H1 (cell line): ENCODE measurements around the gene LDLRAD4. TPM values are rescaled to one million over a fixed set of nuclear protein-coding genes. Genes with fewer than 3 reads are reported as not detected.
A peak's percentile ranks its signal among the peaks of the same experiment; 100 is the strongest.

Source experiments
- CTCF ChIA-PET: fragments of 300-600 bp; sonication (Branson Sonifier 250); formaldehyde crosslinking; loops from one replicate; lab custom pipeline; 2021; ENCODE audit not compliant: partially characterized antibody; lab: Charles Lee
- POLR2A ChIA-PET: fragments of 300-600 bp; sonication (Branson Sonifier 250); formaldehyde crosslinking; loops from one replicate; lab custom pipeline; 2021; ENCODE audit warnings: inconsistent platforms; ENCODE audit not compliant: partially characterized antibody; lab: Charles Lee
- DNase-seq, 2 experiments: peaks; one replicate each; pipeline versions ENCODE4 v3.0.0 to v3.0.0-alpha.2; 2010 to 2022; ENCODE audit warnings: low spot score in 2 of 2, low read depth in 1 of 2, mixed read lengths in 1 of 2
- FAIRE-seq: peaks from 2 replicates; lab custom pipeline; 2011; peaks lifted over from hg19 to GRCh38; lab: Jason Lieb, UNC
- H2AFZ ChIP-seq: 2 replicates; pipeline ENCODE4 v1.8.1; 2012; ENCODE audit warnings: low read length, inconsistent platforms
- H2AK5ac ChIP-seq: 2 replicates; pipeline ENCODE4 v1.6.1; 2013; ENCODE audit warnings: low read depth, low read length
- H2BK120ac ChIP-seq: replicated peaks from 2 replicates; pipeline ENCODE3; 2013; ENCODE audit warnings: low read depth, low read length, inconsistent platforms
- H2BK12ac ChIP-seq: 2 replicates; pipeline ENCODE4 v1.6.1; 2013; ENCODE audit warnings: low read depth, low read length
- H2BK15ac ChIP-seq: 2 replicates; pipeline ENCODE4 v1.6.1; 2013; ENCODE audit warnings: low read length
- H2BK20ac ChIP-seq: 2 replicates; pipeline ENCODE4 v1.6.1; 2013; ENCODE audit warnings: low read length
- H2BK5ac ChIP-seq: 2 replicates; pipeline ENCODE4 v1.6.1; 2013; ENCODE audit warnings: low read depth, low read length
- H3K14ac ChIP-seq: 2 replicates; pipeline ENCODE4 v1.6.1; 2013; ENCODE audit warnings: inconsistent platforms; ENCODE audit not compliant: insufficient read length
- H3K18ac ChIP-seq: 2 replicates; pipeline ENCODE4 v1.6.1; 2013; ENCODE audit warnings: low read length; ENCODE audit errors: extremely low read depth
- H3K23ac ChIP-seq: 2 replicates; pipeline ENCODE4 v1.6.1; 2013; ENCODE audit warnings: inconsistent platforms; ENCODE audit not compliant: insufficient read length
- H3K23me2 ChIP-seq: 2 replicates; pipeline ENCODE4 v1.6.1; 2013; ENCODE audit warnings: low read depth, low read length
- H3K27ac ChIP-seq: 2 replicates; pipeline ENCODE4 v1.6.1; 2011; ENCODE audit warnings: low read depth, low read length, inconsistent platforms
- H3K27me3 ChIP-seq, 4 experiments: replicated peaks in 1 of 4; 1 replicate in 1 of 4; 2 replicates in 3 of 4; pipeline versions ENCODE4 v1.6.1 to v1.8.1; 2011 to 2013; ENCODE audit warnings: low read length in 3 of 4, mild to moderate bottlenecking in 3 of 4, inconsistent platforms in 2 of 4, mixed read lengths in 2 of 4, moderate library complexity in 1 of 4; ENCODE audit not compliant: control insufficient read depth in 3 of 4, insufficient read depth in 3 of 4; ENCODE audit errors: extremely low read depth in 1 of 4
- H3K36me3 ChIP-seq, 4 experiments: 2 replicates each; pipeline versions ENCODE4 v1.6.1 to v1.8.1; 2011 to 2013; ENCODE audit warnings: mild to moderate bottlenecking in 4 of 4, low read length in 3 of 4, moderate library complexity in 2 of 4, control low read depth in 1 of 4, inconsistent platforms in 1 of 4; ENCODE audit not compliant: insufficient read depth in 4 of 4, control insufficient read depth in 2 of 4
- H3K4ac ChIP-seq: replicated peaks from 2 replicates; pipeline ENCODE3; 2013; ENCODE audit warnings: low read length, low read depth, mixed read lengths, inconsistent platforms; ENCODE audit not compliant: insufficient read length
- H3K4me1 ChIP-seq, 4 experiments: replicated peaks in 1 of 4; 1 replicate in 1 of 4; 2 replicates in 3 of 4; pipeline versions ENCODE4 v1.6.1 to v1.8.1; 2011 to 2013; ENCODE audit warnings: low read length in 3 of 4, inconsistent platforms in 2 of 4, mixed read lengths in 1 of 4; ENCODE audit not compliant: insufficient read depth in 4 of 4, control insufficient read depth in 3 of 4
- H3K4me2 ChIP-seq, 2 experiments: 2 replicates each; pipeline versions ENCODE4 v1.6.1 to v1.8.1; 2011 to 2013; ENCODE audit warnings: low read depth in 2 of 2, low read length in 2 of 2, control low read depth in 1 of 2, inconsistent platforms in 1 of 2, mild to moderate bottlenecking in 1 of 2; ENCODE audit not compliant: insufficient read depth in 1 of 2
- H3K4me3 ChIP-seq, 4 experiments: fragments of 200-600, 300-600 bp in 1 of 4; sonication (generic), shearing (Covaris generic), sonication (Bioruptor Twin) in 1 of 4; 2 replicates each; pipeline versions ENCODE4 v1.5.1 to v1.8.1; 2011 to 2016; ENCODE audit warnings: low read length in 4 of 4, low read depth in 3 of 4, control low read depth in 2 of 4, inconsistent platforms in 2 of 4, mild to moderate bottlenecking in 2 of 4, mixed read lengths in 1 of 4, moderate library complexity in 1 of 4; ENCODE audit not compliant: insufficient read depth in 2 of 4; ENCODE audit errors: extremely low read depth in 1 of 4
- H3K56ac ChIP-seq: replicated peaks from 2 replicates; pipeline ENCODE3; 2013; ENCODE audit warnings: low read depth, mild to moderate bottlenecking, mixed read lengths, low read length, inconsistent platforms; ENCODE audit not compliant: insufficient read length
- H3K79me1 ChIP-seq: 2 replicates; pipeline ENCODE4 v1.6.1; 2013; ENCODE audit warnings: low read depth, low read length, control low read depth
- H3K79me2 ChIP-seq, 2 experiments: 2 replicates each; pipeline versions ENCODE4 v1.6.1 to v1.8.1; 2012 to 2013; ENCODE audit warnings: low read length in 2 of 2, mild to moderate bottlenecking in 2 of 2, inconsistent platforms in 1 of 2; ENCODE audit not compliant: insufficient read depth in 2 of 2, control insufficient read depth in 1 of 2
- H3K9ac ChIP-seq, 4 experiments: replicated peaks in 1 of 4; 1 replicate in 1 of 4; 2 replicates in 3 of 4; pipeline versions ENCODE4 v1.6.1 to v1.8.1; 2011 to 2013; ENCODE audit warnings: low read depth in 3 of 4, low read length in 3 of 4, control low read depth in 2 of 4, mild to moderate bottlenecking in 2 of 4, moderate library complexity in 2 of 4, inconsistent platforms in 1 of 4; ENCODE audit errors: extremely low read depth in 1 of 4
- H3K9me3 ChIP-seq, 2 experiments: 2 replicates each; pipeline versions ENCODE4 v1.6.1 to v1.8.1; 2012 to 2013; ENCODE audit warnings: mild to moderate bottlenecking in 2 of 2, moderate library complexity in 2 of 2, control low read depth in 1 of 2, inconsistent platforms in 1 of 2, low read depth in 1 of 2, low read length in 1 of 2, mixed read lengths in 1 of 2; ENCODE audit not compliant: insufficient read depth in 2 of 2
- H4K20me1 ChIP-seq, 2 experiments: replicated peaks in 1 of 2; 2 replicates each; pipeline versions ENCODE3 to v1.8.1; 2011 to 2013; ENCODE audit warnings: inconsistent platforms in 2 of 2, low read length in 2 of 2, mild to moderate bottlenecking in 1 of 2; ENCODE audit not compliant: insufficient read depth in 2 of 2, control insufficient read depth in 1 of 2
- H4K5ac ChIP-seq: 2 replicates; pipeline ENCODE4 v1.6.1; 2013; ENCODE audit warnings: low read length, low read depth, mixed read lengths, inconsistent platforms; ENCODE audit not compliant: insufficient read length
- H4K8ac ChIP-seq: 2 replicates; pipeline ENCODE4 v1.8.0; 2013; ENCODE audit warnings: mild to moderate bottlenecking, moderate library complexity, low read length, inconsistent platforms; ENCODE audit not compliant: insufficient read depth; ENCODE audit errors: extremely low read depth
- H4K91ac ChIP-seq: replicated peaks from 2 replicates; pipeline ENCODE3; 2013; ENCODE audit warnings: low read length, mixed read lengths, inconsistent platforms; ENCODE audit not compliant: insufficient read length
- CTCF ChIP-seq, 3 experiments: IDR thresholded peaks; 1 replicate in 2 of 3; 2 replicates in 1 of 3; pipeline versions ENCODE4 v1.5.1 to v1.6.1; 2011; ENCODE audit warnings: low read length in 3 of 3, mild to moderate bottlenecking in 3 of 3, inconsistent platforms in 2 of 3, low read depth in 1 of 3, moderate library complexity in 1 of 3; ENCODE audit not compliant: insufficient read depth in 1 of 3; ENCODE audit errors: control extremely low read depth in 1 of 3
- KDM4A ChIP-seq: IDR thresholded peaks from one replicate; pipeline ENCODE4 v1.7.1; 2012; ENCODE audit warnings: low read depth, mild to moderate bottlenecking, moderate library complexity, low read length, inconsistent platforms; ENCODE audit not compliant: severe bottlenecking
- RAD21 ChIP-seq, 2 experiments: IDR thresholded peaks in 1 of 2; conservative IDR thresholded peaks in 1 of 2; 2 replicates each; pipeline ENCODE4 v1.6.1; 2011; ENCODE audit warnings: low read depth in 2 of 2, low read length in 2 of 2, improper control_type of control experiment in 1 of 2, inconsistent platforms in 1 of 2, mild to moderate bottlenecking in 1 of 2, moderate library complexity in 1 of 2
- SRF ChIP-seq: IDR thresholded peaks from 2 replicates; pipeline ENCODE4 v1.6.1; 2011; ENCODE audit warnings: mild to moderate bottlenecking, low read depth, low read length, moderate library complexity
- TBP ChIP-seq: IDR thresholded peaks from 2 replicates; pipeline ENCODE4 v1.6.1; 2011; ENCODE audit warnings: low read depth, low read length, improper control_type of control experiment
- YY1 ChIP-seq: IDR thresholded peaks from 2 replicates; pipeline ENCODE4 v1.6.1; 2011; ENCODE audit warnings: low read depth, mild to moderate bottlenecking, low read length
- WGBS, 2 experiments: shearing (Covaris generic) in 1 of 2; methylation state at CpG; one replicate each; pipeline versions ENCODE4 v1.1.6 to v1.1.7; 2013 to 2015; ENCODE audit warnings: low lambda C conversion rate in 2 of 2, mixed read lengths in 2 of 2, inconsistent platforms in 1 of 2, low coverage in 1 of 2, missing lambda C conversion rate in 1 of 2; ENCODE audit not compliant: insufficient replicate concordance in 2 of 2, insufficient coverage in 1 of 2, insufficient read length in 1 of 2; ENCODE audit errors: extremely low coverage in 1 of 2, missing lambda C conversion rate in 1 of 2; 5-methylcytosine and 5-hydroxymethylcytosine counted together
- polyA plus RNA-seq, 7 experiments: library from polyadenylated mRNA; depleted of rRNA in 3 of 7; stranded (reverse) in 5 of 7; unstranded in 2 of 7; fragments of >200 nt in 5 of 7; fragments of 200-250 nt in 2 of 7; gene quantifications; 1 replicate in 5 of 7; 2 replicates in 1 of 7; 4 replicates in 1 of 7; pipeline versions ENCODE4 v1.2.1 to v1.2.3, GENCODE V29; 2011 to 2013; ENCODE audit warnings: missing spikeins in 2 of 7, mixed read lengths in 2 of 7
- total RNA-seq: library from RNA; stranded (reverse); fragmentation: NEBNext Ultra II Directional; extraction: Animal tissue kit (Norgen Biotek cat#: 25700); gene quantifications from 2 replicates; pipeline ENCODE4 v1.2.1, GENCODE V29; 2021

The LDLRAD4 gene
- total and polyA plus RNA-seq, 2 of the 8 experiments (the other 6 are each of a cell fraction or from before 2014, with no cell fraction given), result 0.77 to 1.4 TPM

GRCh38 chr18:13548106-13548819, 329.7 kb downstream of the LDLRAD4 start:
- Histone ChIP-seq H3K9me3 (peaks cover 0 to 3% of the 10 kb centered on the region in 2 experiments; a peak in 1 of 4 replicates), H2AK5ac (no peak overlapping the region), H3K79me2 (no peaks in the 10 kb centered on the region), H4K20me1 (no peaks in the 10 kb centered on the region), H2AFZ (no peak overlapping the region), H3K27ac (no peak overlapping the region), H4K8ac (no peak overlapping the region), H2BK5ac (no peak overlapping the region), H3K18ac (no peak overlapping the region), H2BK120ac (no peak overlapping the region), H3K23me2 (no peaks in the 10 kb centered on the region), H2BK20ac (no peak overlapping the region), H3K23ac (no peak overlapping the region), H3K4ac (no peak overlapping the region), H3K4me3 (no peak overlapping the region), H3K9ac (no peak overlapping the region), H3K14ac (no peak overlapping the region), H3K36me3 (no peaks in the 10 kb centered on the region), H2BK15ac (no peak overlapping the region), H3K4me1 (no peaks in the 10 kb centered on the region), H3K56ac (no peak overlapping the region), H3K79me1 (no peaks in the 10 kb centered on the region), H2BK12ac (no peak overlapping the region), H3K27me3 (no peaks in the 10 kb centered on the region), H4K5ac (no peak overlapping the region), H4K91ac (no peak overlapping the region), H3K4me2 (no peak overlapping the region)
- FAIRE-seq, result no peak
- CTCF ChIA-PET, result interaction anchor here (0.7 to 9.2 kb wide), 6 partner anchors 11 to 81 kb away, joined by 3 to 73 read pairs (median 4); no protein-coding TSS in a partner anchor
- no peak for DNase-seq
- 92% methylated on average over 5 of the region's 5 CpGs; no CpG with 5 or more reads in 1 of the 2 experiments for WGBS, 2 experiments
- TF ChIP-seq SRF (no peak), RAD21 (IDR thresholded peaks at IDR 0.05 in 1 of 2, conservative IDR thresholded peaks at IDR 0.05 in 1 of 2; ENCODE audit: low read depth in 2 of 2, low read length in 2 of 2) (peak; percentile 21 to 27; a peak in 3 of 4 replicates), KDM4A (no peak), YY1 (0 out of 2 replicates have a peak, but pooled peaks have one; percentile 19), CTCF (IDR thresholded peaks at IDR 0.05; ENCODE audit: control extremely low read depth in 1 of 3, insufficient read depth in 1 of 3, low read depth in 1 of 3, low read length in 3 of 3) (peak in 2 of 3 experiments; percentile 17 to 43; a peak in 2 of 4 replicates), TBP (0 out of 2 replicates have a peak, but pooled peaks have one; percentile 31)
- POLR2A ChIA-PET, result no interaction called here
